Choroid plexus epithelial cell (primary cell): ENCODE data around the gene PTP4A2.

Experiments
- DNase-seq: peaks from one replicate; pipeline ENCODE4 v3.0.0-alpha.2; 2010; ENCODE audit warnings: low read depth
- H3K4me3 ChIP-seq: 2 replicates; pipeline ENCODE4 v1.5.1; 2011; ENCODE audit warnings: low read depth, mild to moderate bottlenecking, control low read depth, low read length, moderate library complexity
- CTCF ChIP-seq: conservative IDR thresholded peaks from 2 replicates; pipeline ENCODE4 v1.5.1; 2011; ENCODE audit warnings: low read depth, mild to moderate bottlenecking, control low read depth, inconsistent platforms, low read length, moderate library complexity

The PTP4A2 gene

GRCh38 chr1:31959521-31960340 lies 21.6 kb upstream of the PTP4A2 start:
- DNase-seq: no peak
- no peak overlapping the region for H3K4me3 ChIP-seq
- no peak for TF ChIP-seq CTCF

- DNase-seq: no peak
- no peak overlapping the region for H3K4me3 ChIP-seq
- no peak for TF ChIP-seq CTCF
Measured at GRCh38 chr1:31957701-31958674, 19.8 kb upstream of the PTP4A2 start.

- peak; percentile 100 for DNase-seq
- TF ChIP-seq CTCF: peak; percentile 63
Measured at GRCh38 chr1:31955917-31956736, 18.0 kb upstream of the PTP4A2 start.

GRCh38 chr1:31954607-31955283 lies 16.6 kb upstream of the PTP4A2 start:
- TF ChIP-seq CTCF: no peak
- DNase-seq: peak; percentile 99
- no peak overlapping the region for H3K4me3 ChIP-seq

More at GRCh38 chr1:31955917-31956736, 18.0 kb upstream of the PTP4A2 start:
- no peak overlapping the region for H3K4me3 ChIP-seq

- no peak overlapping the region for H3K4me3 ChIP-seq
- TF ChIP-seq CTCF: no peak
- no peak for DNase-seq
Measured at GRCh38 chr1:31952825-31953220, 14.7 kb upstream of the PTP4A2 start.

- H3K4me3 ChIP-seq: no peak overlapping the region
- no peak for TF ChIP-seq CTCF
- no peak for DNase-seq
Measured at GRCh38 chr1:31951276-31951675, 13.1 kb upstream of the PTP4A2 start.
